Natural killer cell (primary cell): ENCODE measurements around the gene HLA-DPB1. TPM values are rescaled to one million over a fixed set of nuclear protein-coding genes. Genes with fewer than 3 reads are reported as not detected.

Source experiments
- ATAC-seq, 3 donors: fragments of 150-1000 bp in 2 of 3; fragments of 200-7000 bp in 1 of 3; cut with Tn5 transposase; 1 replicate in 1 of 3; 2 replicates in 2 of 3; pipeline ENCODE4 v1.10.0; 2021; ENCODE audit warnings: mild to moderate bottlenecking in 2 of 3, moderate library complexity in 2 of 3
- DNase-seq, 2 donors: peaks; one replicate each; pipeline versions ENCODE4 v3.0.0 to v3.0.0-alpha.2; 2013 to 2021; ENCODE audit warnings: mixed read lengths in 1 of 2
- H3K27ac ChIP-seq: one replicate; pipeline ENCODE4 v1.5.1; 2013; ENCODE audit warnings: mild to moderate bottlenecking, low read length
- H3K27me3 ChIP-seq: one replicate; pipeline ENCODE4 v1.6.1; 2013; ENCODE audit warnings: low read length; ENCODE audit not compliant: control insufficient read depth, insufficient read depth
- H3K36me3 ChIP-seq: one replicate; pipeline ENCODE4 v1.6.1; 2013; ENCODE audit warnings: low read length; ENCODE audit not compliant: control insufficient read depth, insufficient read depth
- H3K4me1 ChIP-seq: one replicate; pipeline ENCODE4 v1.6.1; 2013; ENCODE audit warnings: low read length; ENCODE audit not compliant: control insufficient read depth, insufficient read depth
- H3K4me3 ChIP-seq: one replicate; pipeline ENCODE4 v1.5.1; 2013; ENCODE audit warnings: low read length
- H3K9me3 ChIP-seq: one replicate; pipeline ENCODE4 v1.6.1; 2013; ENCODE audit warnings: low read length; ENCODE audit not compliant: control insufficient read depth, insufficient read depth
- H3K27ac Mint-ChIP-seq, 2 donors: one replicate each; pipeline ENCODE4 v1.8.0; 2022; ENCODE audit warnings: mild to moderate bottlenecking in 2 of 2, mixed read lengths in 2 of 2, moderate library complexity in 1 of 2
- H3K27me3 Mint-ChIP-seq, 2 donors: one replicate each; pipeline ENCODE4 v1.8.0; 2022; ENCODE audit warnings: low read depth in 2 of 2, mixed read lengths in 2 of 2
- H3K36me3 Mint-ChIP-seq: one replicate; pipeline ENCODE4 v1.8.0; 2022; ENCODE audit warnings: mixed read lengths
- H3K4me1 Mint-ChIP-seq, 2 donors: one replicate each; pipeline ENCODE4 v1.8.0; 2022; ENCODE audit warnings: mixed read lengths in 2 of 2
- H3K4me3 Mint-ChIP-seq: one replicate; pipeline ENCODE4 v1.8.0; 2022; ENCODE audit warnings: mild to moderate bottlenecking, moderate library complexity, mixed read lengths
- H3K9me3 Mint-ChIP-seq, 2 donors: one replicate each; pipeline ENCODE4 v1.8.0; 2022; ENCODE audit warnings: mixed read lengths in 2 of 2
- CTCF ChIP-seq: fragments of 200-600 bp; IDR thresholded peaks from one replicate; pipeline ENCODE4 v1.8.0; 2022; ENCODE audit warnings: antibody characterized with exemption
- WGBS: methylation state at CpG from one replicate; pipeline ENCODE4 v1.1.7; 2013; ENCODE audit warnings: missing lambda C conversion rate; ENCODE audit not compliant: insufficient coverage; 5-methylcytosine and 5-hydroxymethylcytosine counted together
- intact Hi-C: fragments of 100-400 bp; cut with micrococcal nuclease; formaldehyde crosslinking; loops from one replicate; pipeline ENCODE4 v1.14.2; 2022
- total RNA-seq, 4 donors: library from RNA; stranded (reverse); fragments of 120-200 nt in 1 of 4; gene quantifications; one replicate each; pipeline versions ENCODE4 v1.2.3 to v1.2.4, GENCODE V29; 2013 to 2022

HLA-DPB1 gene
- total RNA-seq, result 100 to 1,000 TPM in 1 of 3 donors, 10 to 100 TPM in 2; 55.2 to 131 (median 77.1) TPM
- 457 TPM for total RNA-seq (2013)

- intact Hi-C loops, result no loop called here
Observed at GRCh38 chr6:33075568-33076405, at the start of gene HLA-DPB1. TSS of gene HLA-DPB1 (plus strand) at chr6:33075990. CDS start at chr6:33076042, 52 bp downstream.

GRCh38 chr6:33028220-33028849 lies 47.5 kb upstream of the HLA-DPB1 start:
- Histone ChIP-seq H3K27ac (peak overlapping the region; percentile 99), H3K4me1 (peaks cover 14% of the 10 kb centered on the region), H3K36me3 (no peaks in the 10 kb centered on the region), H3K4me3 (no peak overlapping the region), H3K27me3 (no peaks in the 10 kb centered on the region), H3K9me3 (no peaks in the 10 kb centered on the region)
- H3K9me3 Mint-ChIP-seq, result no peaks in the 10 kb centered on the region
- no peak for DNase-seq
- no peaks in the 10 kb centered on the region for H3K4me1 Mint-ChIP-seq
- ATAC-seq, result no peak
- 21% methylated on average over 1 of the region's 1 CpG for WGBS
- intact Hi-C loops, result no loop called here
- H3K27me3 Mint-ChIP-seq, result peaks cover 11 to 16% of the 10 kb centered on the region in 2 donors
- no peaks in the 10 kb centered on the region for H3K36me3 Mint-ChIP-seq
- H3K4me3 Mint-ChIP-seq, result no peak overlapping the region
- no peak for TF ChIP-seq CTCF
- no peak overlapping the region for H3K27ac Mint-ChIP-seq

More at GRCh38 chr6:33075568-33076405, at the start of gene HLA-DPB1:
- peak within 1 kb of the TSS; percentile 79 to 81 for H3K27ac Mint-ChIP-seq
- Histone ChIP-seq H3K27ac (peak within 1 kb of the TSS; percentile 96), H3K36me3 (peaks cover 3% of the 10 kb centered on the region), H3K27me3 (no peaks in the 10 kb centered on the region), H3K4me1 (peaks cover 56% of the 10 kb centered on the region), H3K9me3 (no peaks in the 10 kb centered on the region), H3K4me3 (peak within 1 kb of the TSS; percentile 91)
- TF ChIP-seq CTCF, result no peak
- peaks cover 65 to 73% of the 10 kb centered on the region in 2 donors for H3K4me1 Mint-ChIP-seq
- peak in 1 of 2 donors; percentile 89 for DNase-seq
- H3K4me3 Mint-ChIP-seq, result peak within 1 kb of the TSS; percentile 89
- ATAC-seq, result peak; percentile 92 to 95 (median 92)
- no peaks in the 10 kb centered on the region for H3K9me3 Mint-ChIP-seq
- no peaks in the 10 kb centered on the region for H3K36me3 Mint-ChIP-seq
- peaks cover 0 to 9% of the 10 kb centered on the region in 2 donors for H3K27me3 Mint-ChIP-seq
- whole genome bisulfite sequencing, result 6% methylated on average over 10 of the region's 10 CpGs

- Histone ChIP-seq H3K4me1 (peaks cover 14% of the 10 kb centered on the region), H3K27ac (peak overlapping the region; percentile 99)
Observed at GRCh38 chr6:33029328-33030184, 46.2 kb upstream of the HLA-DPB1 start.

More at GRCh38 chr6:33029328-33030184, 46.2 kb upstream of the HLA-DPB1 start:
- intact Hi-C loops, result no loop called here
- H3K4me1 Mint-ChIP-seq, result no peaks in the 10 kb centered on the region
- no peaks in the 10 kb centered on the region for H3K36me3 ChIP-seq
- H3K9me3 ChIP-seq, result peaks cover 2% of the 10 kb centered on the region
- peaks cover 0 to 2% of the 10 kb centered on the region in 2 donors for H3K9me3 Mint-ChIP-seq
- H3K4me3 Mint-ChIP-seq, result no peak overlapping the region
- H3K36me3 Mint-ChIP-seq, result peaks cover 2% of the 10 kb centered on the region
- peak; percentile 65 to 80 (median 69) for ATAC-seq
- H3K27ac Mint-ChIP-seq, result peak overlapping the region in 1 of 2 donors; percentile 56
- DNase-seq, result peak in 1 of 2 donors; percentile 63
- WGBS, result 47% methylated on average over 6 of the region's 6 CpGs
- no peaks in the 10 kb centered on the region for H3K27me3 ChIP-seq
- no peak for TF ChIP-seq CTCF
- H3K4me3 ChIP-seq, result no peak overlapping the region
- H3K27me3 Mint-ChIP-seq, result peaks cover 16 to 28% of the 10 kb centered on the region in 2 donors
